Tibial nerve (tissue), 4 donors: ENCODE data around the gene CD151. TPM values are rescaled to one million over a fixed set of nuclear protein-coding genes. Genes with fewer than 3 reads are reported as not detected.
A peak's percentile ranks its signal among the peaks of the same experiment; 100 is the strongest.

Source experiments
- DNase-seq, 2 donors: peaks; one replicate each; pipeline ENCODE4 v3.0.0-alpha.2; 2019; ENCODE audit warnings: low spot score in 2 of 2
- H3K27ac ChIP-seq, 4 donors: fragments of 200-600 bp; sonication (generic) in 3 of 4; one replicate each; pipeline ENCODE4 v1.5.1; 2017 to 2019; ENCODE audit warnings: mild to moderate bottlenecking in 1 of 4
- H3K27me3 ChIP-seq, 2 donors: fragments of 200-600 bp; sonication (generic) in 1 of 2; one replicate each; pipeline versions ENCODE4 v1.5.1 to v1.6.0; 2017 to 2019
- H3K36me3 ChIP-seq, 3 donors: fragments of 200-600 bp; sonication (generic); one replicate each; pipeline ENCODE4 v1.5.1; 2018 to 2019
- H3K4me1 ChIP-seq, 4 donors: fragments of 200-600 bp; sonication (generic) in 3 of 4; one replicate each; pipeline ENCODE4 v1.5.1; 2017 to 2019
- H3K4me3 ChIP-seq, 4 donors: fragments of 200-600 bp; sonication (generic) in 3 of 4; one replicate each; pipeline ENCODE4 v1.5.1; 2017 to 2019; ENCODE audit warnings: mild to moderate bottlenecking in 1 of 4, moderate library complexity in 1 of 4
- H3K9me3 ChIP-seq, 4 donors: fragments of 200-600 bp; sonication (generic) in 3 of 4; one replicate each; pipeline ENCODE4 v1.5.1; 2017 to 2019
- CTCF ChIP-seq, 5 experiments: fragments of 200-600 bp in 3 of 5; fragments of 450-650 bp in 2 of 5; sonication (generic) in 3 of 5; IDR thresholded peaks; one replicate each; pipeline ENCODE4 v1.5.1; 2016 to 2019; ENCODE audit warnings: antibody characterized with exemption in 5 of 5, mild to moderate bottlenecking in 3 of 5, moderate library complexity in 2 of 5
- EP300 ChIP-seq, 2 donors: sonication (generic); formaldehyde crosslinking; IDR thresholded peaks; one replicate each; pipeline ENCODE4 v1.6.1; 2017; ENCODE audit warnings: antibody characterized with exemption in 2 of 2, mild to moderate bottlenecking in 1 of 2
- POLR2A ChIP-seq, 2 donors: fragments of 450-650 bp; IDR thresholded peaks; one replicate each; pipeline ENCODE4 v1.6.1; 2017; ENCODE audit warnings: antibody characterized with exemption in 2 of 2, mild to moderate bottlenecking in 2 of 2, moderate library complexity in 2 of 2
- WGBS, 2 donors: methylation state at CpG; one replicate each; pipeline ENCODE4 v1.1.5; 2018; 5-methylcytosine and 5-hydroxymethylcytosine counted together
- total RNA-seq, 4 donors: library from RNA; depleted of rRNA; stranded (reverse); fragments of >200 nt; gene quantifications; one replicate each; pipeline ENCODE4 v1.1.0, GENCODE V29; 2016

Gene CD151
- total RNA-seq, 4 donors from 2014 or later = 264 to 309 (median 281) TPM

GRCh38 chr11:875203-875602 is 42.5 kb downstream of the CD151 start:
- peaks cover 0 to 66% (median 0%) of the 10 kb centered on the region in 3 donors for H3K36me3 ChIP-seq
- no peak for TF ChIP-seq EP300 (IDR thresholded peaks at IDR 0.05)
- no peak for TF ChIP-seq CTCF (IDR thresholded peaks at IDR 0.05)
- TF ChIP-seq POLR2A (IDR thresholded peaks at IDR 0.05) = no peak
- H3K9me3 ChIP-seq = no peaks in the 10 kb centered on the region
- no peak overlapping the region for H3K27ac ChIP-seq
- H3K4me1 ChIP-seq = no peaks in the 10 kb centered on the region
- WGBS, 2 donors = 91 to 93% methylated on average over 8 to 13 of the region's 16 CpGs
- no peak for DNase-seq
- no peak overlapping the region for H3K4me3 ChIP-seq
- no peaks in the 10 kb centered on the region for H3K27me3 ChIP-seq

GRCh38 chr11:875769-876301 is 43.1 kb downstream of the CD151 start:
- no peak for DNase-seq

GRCh38 chr11:876545-876944 is 43.8 kb downstream of the CD151 start:
- Histone ChIP-seq H3K27ac (peak overlapping the region in 1 of 4 donors; percentile 18), H3K4me1 (no peaks in the 10 kb centered on the region), H3K36me3 (peaks cover 0 to 71% (median 0%) of the 10 kb centered on the region in 3 donors), H3K4me3 (no peak overlapping the region), H3K9me3 (no peaks in the 10 kb centered on the region), H3K27me3 (no peaks in the 10 kb centered on the region)
- no peak for DNase-seq
- TF ChIP-seq CTCF (IDR thresholded peaks at IDR 0.05) (no peak), EP300 (IDR thresholded peaks at IDR 0.05) (peak in 1 of 2 donors; percentile 21)
- 48 to 60% methylated on average over 3 to 11 of the region's 12 CpGs for WGBS, 2 donors

More at GRCh38 chr11:875769-876301, 43.1 kb downstream of the CD151 start:
- H3K27ac ChIP-seq = no peak overlapping the region
- WGBS, 2 donors = 83 to 85% methylated on average over 21 of the region's 21 CpGs
- H3K27me3 ChIP-seq = no peaks in the 10 kb centered on the region
- no peaks in the 10 kb centered on the region for H3K4me1 ChIP-seq
- H3K36me3 ChIP-seq = peaks cover 0 to 66% (median 0%) of the 10 kb centered on the region in 3 donors
- TF ChIP-seq EP300 (IDR thresholded peaks at IDR 0.05) (no peak), POLR2A (IDR thresholded peaks at IDR 0.05) (no peak), CTCF (IDR thresholded peaks at IDR 0.05) (no peak)
- H3K4me3 ChIP-seq = no peak overlapping the region
- no peaks in the 10 kb centered on the region for H3K9me3 ChIP-seq

- Histone ChIP-seq H3K9me3 (no peaks in the 10 kb centered on the region), H3K4me1 (no peaks in the 10 kb centered on the region), H3K27ac (no peak overlapping the region), H3K27me3 (no peaks in the 10 kb centered on the region), H3K4me3 (no peak overlapping the region), H3K36me3 (peaks cover 0 to 81% (median 0%) of the 10 kb centered on the region in 3 donors)
- no peak for TF ChIP-seq EP300 (IDR thresholded peaks at IDR 0.05)
- TF ChIP-seq CTCF (IDR thresholded peaks at IDR 0.05) = no peak
- TF ChIP-seq POLR2A (IDR thresholded peaks at IDR 0.05) = no peak
- WGBS, 2 donors = 85% methylated on average over 11 of the region's 11 CpGs
- no peak for DNase-seq
Measured at GRCh38 chr11:877565-877964, 44.8 kb downstream of the CD151 start.

- WGBS, 2 donors = 79 to 89% methylated on average over 12 of the region's 14 CpGs
- Histone ChIP-seq H3K9me3 (no peaks in the 10 kb centered on the region), H3K27ac (no peak overlapping the region), H3K4me3 (no peak overlapping the region), H3K27me3 (no peaks in the 10 kb centered on the region), H3K36me3 (peaks cover 0 to 96% (median 0%) of the 10 kb centered on the region in 3 donors), H3K4me1 (no peaks in the 10 kb centered on the region)
- no peak for DNase-seq
- TF ChIP-seq CTCF (IDR thresholded peaks at IDR 0.05) (no peak), EP300 (IDR thresholded peaks at IDR 0.05) (no peak), POLR2A (IDR thresholded peaks at IDR 0.05) (no peak)
Measured at GRCh38 chr11:880447-880846, 47.7 kb downstream of the CD151 start.
